Activated naive CD4-positive, alpha-beta T cell treated with anti-CD3 and anti-CD28 coated beads, Interleukin-2, amount 50 U/mL, for 72 hours (primary cell): Measurements from ENCODE around the gene CHID1. TPM values are rescaled to one million over a fixed set of nuclear protein-coding genes. Genes with fewer than 3 reads are reported as not detected.

Experiments used
- ATAC-seq, 2 donors: fragments of 150-1000 bp; cut with Tn5 transposase; 2 replicates each; pipeline ENCODE4 v1.10.0; 2021; ENCODE audit warnings: mild to moderate bottlenecking in 2 of 2, moderate library complexity in 2 of 2
- DNase-seq, 2 donors: peaks; one replicate each; pipeline ENCODE4 v3.0.0; 2021 to 2022; ENCODE audit warnings: low spot score in 2 of 2
- H3K27ac Mint-ChIP-seq, 2 donors: one replicate each; pipeline ENCODE4 v1.8.0; 2022; ENCODE audit warnings: mild to moderate bottlenecking in 2 of 2, mixed read lengths in 2 of 2
- H3K36me3 Mint-ChIP-seq, 2 donors: one replicate each; pipeline ENCODE4 v1.8.0; 2022; ENCODE audit warnings: mixed read lengths in 2 of 2
- H3K9me3 Mint-ChIP-seq, 2 donors: one replicate each; pipeline ENCODE4 v1.8.0; 2022; ENCODE audit warnings: mixed read lengths in 2 of 2
- total RNA-seq, 2 donors: library from RNA; stranded (reverse); gene quantifications; one replicate each; pipeline ENCODE4 v1.2.3, GENCODE V29; 2022

Gene CHID1
- total RNA-seq, 2 donors from 2014 or later: 49.1 to 62.6 TPM

DNA sequence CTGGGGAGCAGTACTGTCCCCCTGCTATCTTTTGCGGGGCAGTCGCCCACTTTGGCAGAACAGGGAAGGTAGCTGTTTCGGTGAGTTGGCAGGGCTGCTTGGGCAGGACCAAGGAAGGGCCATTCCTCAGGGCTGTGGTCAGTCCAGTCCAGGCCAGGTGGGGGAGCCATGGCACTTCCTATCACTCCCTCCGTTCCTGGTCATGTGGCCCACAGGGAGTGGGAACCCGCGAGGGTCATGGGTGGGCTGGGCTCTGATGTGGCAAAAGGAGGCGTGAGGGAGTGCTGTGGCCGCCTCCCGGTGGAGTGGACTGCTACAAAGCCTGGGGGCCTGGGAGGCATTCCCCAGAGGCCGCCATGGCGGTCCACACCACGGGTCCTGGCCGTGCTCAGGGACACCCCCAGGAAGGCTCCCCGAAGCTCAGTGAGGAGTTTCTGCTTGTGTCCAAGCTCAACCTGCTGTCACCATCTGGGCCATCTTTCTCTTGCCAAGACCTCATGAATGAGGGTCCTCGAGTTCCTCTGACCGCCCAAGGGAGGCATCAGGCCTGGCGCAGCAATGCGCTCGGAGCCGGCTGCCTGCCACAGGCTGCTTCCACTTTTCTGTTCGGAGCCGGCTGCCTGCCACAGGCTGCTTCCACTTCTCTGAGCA is 11.9 kb downstream of the CHID1 start:
- DNase-seq: no peak
- H3K27ac Mint-ChIP-seq: no peak overlapping the region
- H3K9me3 Mint-ChIP-seq: no peaks in the 10 kb centered on the region
- no peaks in the 10 kb centered on the region for H3K36me3 Mint-ChIP-seq
- ATAC-seq: no peak

DNA sequence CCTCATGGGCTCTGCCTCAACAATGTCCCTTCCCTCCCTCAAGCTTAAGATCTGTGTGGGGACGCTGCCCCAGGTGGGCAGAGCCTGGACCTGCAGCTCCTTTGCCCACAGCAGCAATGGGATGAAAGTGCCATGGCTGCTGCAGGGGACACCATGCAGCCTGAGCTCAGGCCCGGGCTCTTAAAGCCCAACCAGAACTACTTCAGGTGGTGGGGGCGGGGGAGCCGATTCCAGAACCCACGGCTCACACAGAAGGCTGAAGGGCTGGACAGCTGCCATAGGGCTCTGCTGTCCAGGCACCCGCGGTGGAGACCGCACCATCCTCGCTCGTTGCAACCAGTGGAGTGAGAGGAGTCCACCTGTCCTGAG is 12.5 kb downstream of the CHID1 start:
- no peaks in the 10 kb centered on the region for H3K36me3 Mint-ChIP-seq
- peak in 1 of 2 donors; percentile 30 for ATAC-seq
- no peak overlapping the region for H3K27ac Mint-ChIP-seq
- no peaks in the 10 kb centered on the region for H3K9me3 Mint-ChIP-seq
- no peak for DNase-seq

DNA sequence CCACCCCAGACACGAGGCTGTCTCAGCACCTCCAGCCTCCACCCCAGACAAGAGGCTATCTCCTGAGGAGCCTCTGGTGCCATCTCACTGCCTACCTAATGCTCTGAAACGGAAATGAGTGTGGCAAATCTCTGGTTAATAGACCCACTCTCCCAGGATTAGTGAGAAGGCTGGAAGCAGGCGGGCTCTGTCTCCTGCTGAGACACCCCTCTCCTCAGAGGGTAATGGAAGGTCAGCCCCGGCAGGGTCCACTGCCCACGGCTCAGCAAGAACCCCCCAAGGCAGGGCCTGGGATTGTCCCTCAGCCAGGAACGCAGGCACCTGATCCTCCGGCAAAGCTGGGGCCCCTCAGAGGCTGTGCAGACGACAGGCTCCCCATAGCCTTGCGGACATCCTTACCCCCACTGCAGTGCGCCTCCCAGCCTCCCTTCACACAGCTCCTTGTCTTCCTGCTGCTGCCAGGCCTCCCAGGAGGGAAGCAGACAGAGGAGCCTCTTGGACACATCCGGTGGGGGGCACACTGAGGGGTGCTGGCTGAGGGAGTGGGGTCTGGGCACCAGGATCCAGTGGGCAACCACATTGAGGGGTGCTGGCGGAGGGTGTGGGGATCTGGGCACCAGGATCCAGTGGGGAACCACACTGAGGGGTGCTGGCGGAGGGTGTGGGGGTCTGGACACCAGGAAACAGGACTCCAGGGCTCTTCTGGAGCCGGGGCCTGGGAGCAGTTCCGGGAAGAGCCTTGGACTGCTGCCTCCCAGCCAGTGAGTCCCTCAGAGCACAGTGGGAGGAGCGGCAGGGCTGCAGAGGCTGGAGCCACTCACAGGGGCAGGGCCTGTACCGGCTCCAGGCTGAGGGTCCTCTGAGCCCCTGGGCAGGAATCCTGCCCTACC is 13.1 kb downstream of the CHID1 start:
- Mint-ChIP-seq H3K9me3 (no peaks in the 10 kb centered on the region), H3K36me3 (no peaks in the 10 kb centered on the region), H3K27ac (no peak overlapping the region)
- DNase-seq: no peak
- peak in 1 of 2 donors; percentile 19 for ATAC-seq

DNA sequence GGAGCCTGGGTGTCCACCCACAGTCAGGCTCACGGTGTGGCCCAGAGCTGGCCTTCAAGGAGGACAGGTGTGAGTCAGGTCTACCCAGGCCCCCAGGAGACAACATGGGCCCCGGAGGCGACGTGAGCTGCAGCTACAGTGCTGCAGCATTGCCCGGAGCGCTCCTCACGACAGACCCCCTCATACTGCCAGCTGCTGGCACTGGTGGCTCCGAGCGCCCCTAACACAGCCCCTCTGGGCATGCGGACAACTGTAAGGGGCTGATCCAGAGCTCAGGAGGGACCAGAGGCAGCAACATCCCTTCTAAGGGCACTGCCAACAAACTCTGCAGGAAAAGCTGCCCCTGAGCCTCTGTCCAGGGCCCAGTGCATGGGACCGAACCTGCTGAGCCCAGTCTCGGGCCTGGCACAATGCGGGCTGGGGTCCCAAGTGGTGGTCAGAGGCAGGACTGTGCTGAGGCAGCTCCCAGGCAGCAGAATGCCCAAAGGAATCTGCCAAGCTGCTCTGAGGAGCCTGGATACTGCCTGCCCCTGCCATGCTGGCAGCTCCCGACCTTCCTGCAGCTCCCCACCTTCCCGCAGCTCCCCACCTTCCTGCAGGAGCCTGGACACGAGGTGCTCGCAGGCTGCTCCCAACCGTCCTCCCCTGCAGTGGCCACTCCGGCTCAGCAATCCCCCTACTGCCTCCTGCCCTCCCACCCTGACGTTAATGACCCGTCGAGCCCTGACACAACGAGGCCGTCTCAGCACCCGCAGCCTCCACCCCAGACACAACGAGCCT is 15.1 kb downstream of the CHID1 start:
- no peak for DNase-seq
- Mint-ChIP-seq H3K27ac (no peak overlapping the region), H3K36me3 (no peaks in the 10 kb centered on the region), H3K9me3 (no peaks in the 10 kb centered on the region)
- ATAC-seq: no peak

DNA sequence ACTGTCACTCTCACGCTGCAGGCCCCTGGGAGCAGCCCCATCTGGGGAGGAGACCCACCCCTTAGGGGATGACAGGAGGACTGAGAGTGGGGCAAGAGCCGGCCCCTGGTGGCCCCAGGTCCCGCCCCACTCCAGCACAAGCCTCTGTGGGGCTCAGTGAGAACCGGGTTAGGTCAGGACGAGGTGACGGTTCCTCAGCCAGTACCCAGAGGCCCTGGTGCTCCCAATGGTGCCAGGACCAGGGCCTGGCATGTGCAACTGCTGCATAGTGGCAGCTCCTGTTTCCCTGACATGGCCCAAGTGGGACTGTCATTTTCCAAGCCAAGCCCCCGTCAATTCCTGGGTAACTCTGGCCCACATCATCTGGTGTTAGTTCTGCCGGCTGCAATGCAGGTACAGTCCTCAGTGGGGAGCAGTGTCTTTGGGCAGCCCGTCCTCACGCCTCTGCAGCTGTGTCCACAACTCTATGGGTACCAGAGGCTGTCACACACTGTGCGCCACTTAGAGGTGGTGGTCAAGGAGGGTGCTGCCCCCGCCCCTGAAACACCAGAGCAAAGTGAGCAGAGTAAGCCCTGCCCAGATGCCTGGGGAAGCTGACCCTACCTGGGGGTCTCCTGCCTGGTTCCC is 15.9 kb downstream of the CHID1 start:
- Mint-ChIP-seq H3K9me3 (no peaks in the 10 kb centered on the region), H3K36me3 (no peaks in the 10 kb centered on the region), H3K27ac (no peak overlapping the region)
- no peak for DNase-seq
- peak in 1 of 2 donors; percentile 19 for ATAC-seq

DNA sequence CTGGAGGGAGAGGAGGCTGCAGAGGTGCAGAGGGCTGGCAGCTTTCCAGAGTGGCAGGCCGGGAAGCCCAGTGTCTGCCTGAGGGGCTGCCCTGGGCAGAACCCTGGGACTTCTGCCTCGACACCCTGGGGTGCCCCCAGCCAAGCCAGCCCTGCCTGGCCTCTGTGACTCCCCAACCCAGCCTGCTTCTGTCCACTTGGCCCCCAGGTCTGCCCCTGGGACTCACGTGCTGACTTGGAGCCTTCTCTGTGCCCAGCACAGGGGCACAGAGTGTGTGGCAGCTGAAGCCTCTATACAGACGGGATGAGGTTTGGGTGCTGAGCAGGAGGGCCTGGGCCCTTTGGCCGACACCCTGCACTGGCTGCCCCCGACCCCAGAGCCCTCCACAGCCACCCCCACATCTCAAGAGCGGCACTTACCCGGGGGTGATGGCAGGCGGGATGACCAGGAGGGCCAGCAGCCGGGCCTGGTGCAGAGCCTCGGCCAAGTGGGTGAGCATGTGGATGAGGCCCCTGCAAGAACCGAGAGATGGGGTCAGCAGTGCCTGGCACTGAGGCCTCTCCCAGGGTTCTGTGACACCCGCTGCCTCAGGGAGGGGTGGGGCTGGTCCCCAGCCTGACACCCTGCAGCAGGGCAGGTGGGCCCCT is 17.5 kb downstream of the CHID1 start:
- no peak overlapping the region for H3K27ac Mint-ChIP-seq
- no peaks in the 10 kb centered on the region for H3K36me3 Mint-ChIP-seq
- H3K9me3 Mint-ChIP-seq: no peaks in the 10 kb centered on the region
- no peak for DNase-seq
- ATAC-seq: no peak

DNA sequence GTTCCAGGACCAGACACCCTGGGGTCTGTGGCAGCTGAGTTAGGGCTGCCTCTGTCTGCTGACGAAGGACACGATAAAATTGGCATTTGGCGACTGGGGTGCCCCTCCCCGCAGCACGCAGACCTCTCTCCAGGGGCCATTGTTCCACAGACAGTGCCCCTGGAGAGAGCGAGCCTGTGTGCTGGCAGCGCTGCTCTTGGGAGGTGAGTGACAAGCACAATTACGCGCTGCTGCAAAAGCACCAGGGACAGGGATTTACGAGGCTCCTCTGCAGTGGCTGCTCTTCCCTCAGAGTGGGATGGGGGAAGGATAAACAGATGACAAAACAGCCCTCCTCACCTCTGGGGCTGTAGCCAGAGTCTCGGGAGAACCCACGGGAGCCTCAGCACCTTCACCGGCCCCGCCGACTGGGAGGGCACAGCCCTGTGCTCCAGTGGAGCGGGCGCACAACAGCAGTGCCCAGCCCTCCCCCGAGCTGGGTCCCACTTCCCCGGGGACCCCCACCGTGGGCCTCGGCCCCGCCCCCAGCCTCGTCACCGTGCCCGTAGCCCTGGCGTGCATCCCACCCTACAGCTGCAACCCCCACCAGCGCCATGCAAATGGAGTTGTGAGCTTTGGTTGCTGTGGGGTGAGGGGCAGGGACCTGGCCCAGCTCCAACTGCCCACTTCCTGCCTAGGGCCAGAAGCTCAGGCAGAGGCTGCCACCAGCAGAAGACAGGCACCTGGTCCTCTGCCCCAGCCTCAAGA is 19.6 kb downstream of the CHID1 start:
- ATAC-seq (no peak), DNase-seq (no peak)
- H3K27ac Mint-ChIP-seq: no peak overlapping the region
- H3K36me3 Mint-ChIP-seq: peaks cover 0 to 6% of the 10 kb centered on the region in 2 donors
- H3K9me3 Mint-ChIP-seq: no peaks in the 10 kb centered on the region

DNA sequence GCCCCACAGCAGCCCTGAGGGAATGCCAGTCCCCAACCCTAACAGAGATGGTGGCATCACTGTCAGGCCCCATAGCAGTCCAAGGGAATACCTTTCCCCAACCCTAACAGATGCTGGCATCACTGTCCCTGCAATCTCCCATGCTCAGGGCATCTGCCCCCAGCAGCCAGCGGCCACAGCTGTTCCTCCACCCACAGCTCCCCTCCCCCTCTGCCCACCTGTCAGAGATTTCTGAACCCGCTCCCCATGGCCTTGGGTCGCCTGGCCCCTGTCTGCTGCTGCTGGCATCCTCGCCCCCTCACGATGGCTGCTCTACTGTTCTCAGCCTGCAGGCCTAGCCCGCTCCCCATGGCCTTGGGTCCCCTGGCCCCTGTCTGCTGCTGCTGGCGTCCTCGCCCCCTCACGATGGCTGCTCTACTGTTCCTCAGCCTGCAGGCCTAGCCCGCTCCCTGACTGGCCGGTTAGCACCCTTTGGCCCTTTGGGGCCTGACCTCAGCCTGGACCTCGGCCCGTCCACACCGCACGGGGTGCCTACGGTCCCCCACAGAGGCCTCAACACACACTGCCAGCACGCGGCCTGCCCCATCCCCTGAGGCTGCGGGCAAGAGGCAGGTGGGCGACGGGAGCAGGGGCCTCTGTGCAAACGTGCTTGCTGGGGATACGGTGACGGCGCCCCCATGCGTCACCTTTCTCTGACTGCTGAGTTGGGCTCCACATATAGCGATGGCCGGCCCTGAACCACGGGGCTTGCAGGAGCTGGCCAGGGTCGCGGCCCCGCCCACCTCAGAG is 20.7 kb downstream of the CHID1 start:
- DNase-seq (no peak), ATAC-seq (no peak)
- no peaks in the 10 kb centered on the region for H3K9me3 Mint-ChIP-seq
- peak overlapping the region in 1 of 2 donors; percentile 48 for H3K27ac Mint-ChIP-seq
- H3K36me3 Mint-ChIP-seq: peaks cover 0 to 6% of the 10 kb centered on the region in 2 donors

DNA sequence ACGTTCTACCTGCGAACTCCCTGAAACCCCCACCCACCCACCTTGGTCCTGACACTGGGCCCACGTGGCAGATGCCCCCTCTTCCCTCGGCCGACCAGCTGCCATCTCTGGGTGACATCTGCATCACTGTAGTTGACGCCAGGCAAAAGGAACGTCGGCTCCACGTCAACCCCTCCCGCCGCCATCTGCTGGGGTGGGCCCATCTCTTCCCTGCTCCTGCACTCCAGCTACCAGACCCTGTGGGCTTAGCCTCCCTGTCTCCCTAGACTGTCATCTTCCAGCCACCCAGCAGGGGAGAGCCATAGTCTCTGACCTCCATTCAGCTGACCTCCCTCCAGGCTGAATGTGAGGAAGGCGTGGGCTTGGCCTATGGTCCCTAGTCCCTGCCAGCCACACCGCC is 21.4 kb downstream of the CHID1 start:
- no peak overlapping the region for H3K27ac Mint-ChIP-seq
- H3K36me3 Mint-ChIP-seq: peaks cover 0 to 6% of the 10 kb centered on the region in 2 donors
- no peak for DNase-seq
- H3K9me3 Mint-ChIP-seq: no peaks in the 10 kb centered on the region
- ATAC-seq: no peak

DNA sequence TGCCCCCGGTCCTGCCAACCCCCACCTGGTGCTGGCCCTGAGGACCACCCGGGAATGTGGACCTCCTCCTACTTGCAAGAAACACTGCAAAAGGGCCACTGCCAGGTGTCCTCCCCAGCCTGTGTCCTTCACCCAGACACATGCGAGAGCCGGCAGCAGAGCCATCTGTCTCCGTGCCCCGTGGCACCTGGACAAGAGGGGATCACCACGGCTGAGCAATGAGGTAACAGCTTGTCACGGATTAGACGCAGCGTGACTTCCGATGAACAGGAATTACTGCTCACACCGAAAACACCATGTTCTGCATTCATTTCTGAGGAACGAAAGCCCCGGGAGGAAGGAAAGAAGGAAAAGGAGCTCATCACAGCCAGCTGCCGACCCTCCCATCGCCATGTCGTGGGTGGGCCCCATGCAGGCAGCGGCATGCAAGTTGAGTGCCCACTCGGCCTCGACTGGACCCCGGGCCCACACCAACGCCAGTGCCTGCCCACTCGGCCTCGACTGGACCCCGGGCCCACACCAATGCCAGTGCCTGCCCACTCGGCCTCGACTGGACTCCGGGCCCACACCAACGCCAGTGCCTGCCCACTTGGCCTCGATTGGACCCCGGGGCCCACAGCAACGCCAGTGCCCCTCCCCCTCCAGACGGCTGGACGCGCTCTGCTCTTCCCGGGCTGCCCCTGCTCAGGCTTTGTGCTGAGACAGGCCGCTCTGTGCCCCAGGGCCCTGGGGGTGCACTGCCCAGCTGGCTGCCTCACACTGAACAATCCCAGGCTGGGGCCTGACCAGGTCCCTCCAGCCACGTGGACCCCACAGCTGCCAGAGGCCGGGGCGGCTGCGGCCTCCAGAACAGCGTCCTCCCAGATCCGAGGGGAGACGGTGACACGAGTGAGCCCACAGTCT is 22.0 kb downstream of the CHID1 start:
- no peaks in the 10 kb centered on the region for H3K9me3 Mint-ChIP-seq
- peak overlapping the region in 1 of 2 donors; percentile 36 for H3K27ac Mint-ChIP-seq
- no peak for DNase-seq
- no peak for ATAC-seq
- peaks cover 0 to 6% of the 10 kb centered on the region in 2 donors for H3K36me3 Mint-ChIP-seq

DNA sequence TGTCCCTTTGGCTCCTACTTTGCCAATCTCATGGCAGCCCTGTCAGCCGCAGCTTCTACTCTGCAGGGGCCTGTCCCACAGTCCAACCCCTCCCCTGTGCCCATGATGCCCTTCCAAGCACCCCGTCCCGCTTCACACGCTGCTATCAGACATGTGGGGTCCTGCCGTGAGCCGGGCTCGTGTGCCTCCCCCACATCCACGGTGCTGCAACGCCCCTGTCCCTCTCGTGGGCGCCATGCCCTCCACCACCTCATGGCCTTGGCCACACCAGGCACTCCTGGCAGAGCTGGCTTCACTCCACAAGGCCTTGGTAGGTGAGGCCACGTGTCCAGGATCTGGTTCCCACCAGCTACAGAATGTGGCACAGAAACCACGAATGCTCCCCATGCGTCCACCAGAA is 23.0 kb downstream of the CHID1 start:
- DNase-seq (no peak), ATAC-seq (no peak)
- no peaks in the 10 kb centered on the region for H3K9me3 Mint-ChIP-seq
- peaks cover 0 to 6% of the 10 kb centered on the region in 2 donors for H3K36me3 Mint-ChIP-seq
- H3K27ac Mint-ChIP-seq: no peak overlapping the region

DNA sequence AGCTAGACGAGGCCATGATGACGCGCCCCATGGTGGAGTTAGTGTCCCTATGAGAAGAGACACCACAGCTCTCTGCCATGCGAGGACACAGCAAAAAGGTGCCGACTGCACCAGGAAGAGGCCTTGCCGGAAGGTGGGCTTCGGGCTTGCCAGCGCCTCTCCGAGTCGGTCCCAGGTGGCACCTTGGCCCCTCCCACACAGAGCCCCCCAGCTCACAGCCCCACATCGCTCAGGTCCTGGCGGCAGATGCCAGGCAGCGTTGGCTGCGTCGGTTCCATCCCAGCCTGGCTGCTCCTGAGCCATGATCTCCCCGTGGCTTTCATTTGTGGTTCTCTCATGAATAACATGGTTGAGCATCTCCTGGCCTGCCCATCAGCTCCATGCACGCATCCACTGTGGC is 24.0 kb downstream of the CHID1 start:
- no peak for ATAC-seq
- Mint-ChIP-seq H3K27ac (no peak overlapping the region), H3K9me3 (no peaks in the 10 kb centered on the region), H3K36me3 (peaks cover 0 to 6% of the 10 kb centered on the region in 2 donors)
- DNase-seq: no peak

DNA sequence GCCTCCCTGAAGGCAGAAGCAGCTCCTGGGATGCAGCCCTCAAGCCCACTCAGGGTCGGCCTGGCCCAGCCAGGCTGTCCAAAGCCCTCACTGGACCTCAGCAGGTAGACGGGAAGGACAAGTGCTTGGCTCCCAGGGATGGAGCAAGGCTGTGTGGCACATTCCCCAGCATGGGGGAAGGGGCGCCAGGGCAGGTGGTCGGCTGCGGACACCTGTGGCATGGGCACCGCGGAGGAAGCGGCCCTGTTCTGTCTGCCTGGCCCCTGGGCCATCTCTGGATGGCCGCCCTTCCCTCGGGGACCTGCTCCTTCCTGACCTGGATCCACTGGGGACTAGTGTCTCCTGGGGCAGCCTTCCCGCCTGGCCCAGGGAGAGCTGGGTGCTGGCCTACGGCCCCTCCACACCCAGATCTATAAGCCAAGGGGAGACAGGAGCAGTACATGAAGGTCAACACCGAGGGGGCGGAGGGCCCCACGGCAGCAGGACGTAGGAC is 26.0 kb downstream of the CHID1 start:
- Mint-ChIP-seq H3K36me3 (peaks cover 0 to 6% of the 10 kb centered on the region in 2 donors), H3K9me3 (no peaks in the 10 kb centered on the region), H3K27ac (peak overlapping the region in 1 of 2 donors; percentile 85)
- no peak for ATAC-seq
- DNase-seq: no peak

DNA sequence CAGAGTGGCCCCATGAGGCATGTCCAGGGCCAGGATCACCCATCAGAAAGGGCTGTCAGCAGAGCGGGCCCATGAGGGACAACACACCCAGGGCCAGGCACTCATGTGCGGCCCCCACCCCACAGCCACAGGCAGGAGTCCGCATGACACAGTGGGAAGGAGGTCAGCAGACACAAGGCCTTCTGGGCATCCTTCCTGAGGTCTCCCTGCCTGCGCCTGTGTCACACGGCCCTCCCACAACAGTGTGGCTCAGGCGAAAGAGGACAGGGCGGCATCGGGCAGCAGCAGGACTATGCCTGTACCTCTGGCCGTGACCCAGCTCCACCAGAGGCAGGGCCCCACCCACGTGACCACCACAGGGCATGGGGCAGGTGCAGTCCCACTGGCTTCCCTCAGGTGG is 27.1 kb downstream of the CHID1 start:
- Mint-ChIP-seq H3K9me3 (no peaks in the 10 kb centered on the region), H3K36me3 (peaks cover 5 to 6% of the 10 kb centered on the region in 2 donors), H3K27ac (peak overlapping the region in 1 of 2 donors; percentile 9)
- ATAC-seq: no peak
- no peak for DNase-seq
